ENCODE results near the gene ACTR5. TPM values are rescaled to one million over a fixed set of nuclear protein-coding genes. Genes with fewer than 3 reads are reported as not detected.
A peak's percentile ranks its signal among the peaks of the same experiment; 100 is the strongest.

ACTR5 gene
- total RNA-seq, 3 donors from 2014 or later, result 6.0 to 8.1 (median 7.9) TPM

- Histone ChIP-seq H3K36me3 (ENCODE audit: low read depth) (no peaks in the 10 kb centered on the region), H3K9me3 (no peaks in the 10 kb centered on the region), H3K4me3 (no peak overlapping the region), H3K4me1 (ENCODE audit: low read depth) (peaks cover 11% of the 10 kb centered on the region)
- TF ChIP-seq CTCF (IDR thresholded peaks at IDR 0.05), result no peak
- ATAC-seq (no peak), DNase-seq (no peak)
- intact Hi-C loops (cut with DNase I, micrococcal nuclease), result no loop called here
These were observed 13.1 kb upstream of the ACTR5 start for GRCh38 chr20:38735172-38735571.

DNA sequence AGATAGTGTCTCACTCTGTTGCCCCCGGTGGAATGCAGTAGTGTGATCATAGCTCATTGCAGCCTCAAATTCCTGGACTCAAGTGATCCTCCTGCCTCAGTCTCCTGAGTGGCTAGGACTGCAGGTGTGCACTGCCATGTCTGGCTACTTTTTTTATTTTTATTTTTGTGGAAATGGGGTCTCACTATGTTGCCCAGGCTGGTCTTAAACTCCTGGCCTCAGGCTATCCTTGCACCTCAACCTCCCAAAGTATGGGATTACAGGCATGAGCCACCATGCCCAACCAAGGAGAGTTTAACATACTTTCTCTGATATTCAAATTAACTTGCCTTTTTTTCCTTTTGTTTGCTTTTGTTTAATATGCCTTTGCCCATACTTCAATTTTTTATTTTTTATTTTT lies 10.4 kb upstream of the ACTR5 start:
- no peak for DNase-seq
- intact Hi-C loops (cut with DNase I, micrococcal nuclease), result no loop called here

GRCh38 chr20:38745757-38746156 lies 2.5 kb upstream of the ACTR5 start:
- TF ChIP-seq CTCF (IDR thresholded peaks at IDR 0.05), result no peak
- DNase-seq (no peak), ATAC-seq (no peak)
- Histone ChIP-seq H3K36me3 (ENCODE audit: low read depth) (no peaks in the 10 kb centered on the region), H3K4me3 (no peak overlapping the region), H3K4me1 (ENCODE audit: low read depth) (peaks cover 6% of the 10 kb centered on the region), H3K9me3 (no peaks in the 10 kb centered on the region)
- intact Hi-C loops (cut with DNase I, micrococcal nuclease), result loop anchor here in 1 of 2 donors (10.0 kb wide), 1 partner anchor 101 kb away; no protein-coding TSS in a partner anchor

More for the DNA sequence above, 10.4 kb upstream of the ACTR5 start:
- TF ChIP-seq CTCF (IDR thresholded peaks at IDR 0.05), result no peak
- no peak for ATAC-seq
- Histone ChIP-seq H3K36me3 (ENCODE audit: low read depth) (no peaks in the 10 kb centered on the region), H3K4me3 (no peak overlapping the region), H3K4me1 (ENCODE audit: low read depth) (no peaks in the 10 kb centered on the region), H3K9me3 (no peaks in the 10 kb centered on the region)

DNA sequence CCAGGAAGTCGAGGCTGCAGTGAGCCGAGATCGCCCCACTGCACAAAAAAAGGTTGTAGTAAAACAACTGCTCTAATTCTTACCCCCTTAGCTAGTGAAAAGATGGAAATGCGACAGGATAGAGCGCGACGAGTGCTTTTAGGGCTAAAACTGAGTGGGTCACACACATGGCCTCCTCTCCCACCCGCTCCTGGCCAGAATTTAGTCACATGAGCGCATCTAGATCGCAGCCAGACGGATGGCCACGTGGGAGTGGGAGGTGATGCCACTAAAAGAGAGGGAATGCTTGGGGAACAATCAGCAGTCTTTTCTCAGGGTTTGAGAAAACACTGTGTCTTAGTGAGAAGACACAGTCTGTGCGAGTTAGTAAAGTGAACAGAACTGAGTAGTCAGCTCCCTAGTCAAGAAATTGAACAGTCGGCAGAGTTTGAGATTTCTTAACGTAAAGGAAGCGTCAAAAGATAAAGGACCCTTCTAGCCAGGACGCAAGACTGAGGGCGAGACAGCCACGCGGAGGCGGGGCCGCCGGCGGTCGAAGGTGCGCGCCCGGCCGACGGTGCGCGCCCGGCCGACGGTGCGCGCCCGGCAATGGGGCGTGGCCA lies 664 bp upstream of the ACTR5 start:
- no peaks in the 10 kb centered on the region for H3K9me3 ChIP-seq
- intact Hi-C loops (cut with DNase I, micrococcal nuclease), result loop anchor here in 1 of 2 donors (10.0 kb wide), 1 partner anchor 103 kb away; no protein-coding TSS in a partner anchor

GRCh38 chr20:38748861-38749149 lies 545 bp downstream of the ACTR5 start:
- peak in 1 of 3 donors; percentile 70 for DNase-seq

More for the DNA sequence above, 664 bp upstream of the ACTR5 start:
- no peaks in the 10 kb centered on the region for H3K36me3 ChIP-seq (ENCODE audit: low read depth)
- peaks cover 6% of the 10 kb centered on the region for H3K4me1 ChIP-seq (ENCODE audit: low read depth)
- TF ChIP-seq CTCF (IDR thresholded peaks at IDR 0.05), result no peak
- peak in 2 of 3 donors; percentile 26 to 53 for DNase-seq
- H3K4me3 ChIP-seq, result no peak overlapping the region
- ATAC-seq, result no peak

More at GRCh38 chr20:38748861-38749149, 545 bp downstream of the ACTR5 start:
- peak overlapping the region; percentile 78 for H3K4me3 ChIP-seq
- no peak for TF ChIP-seq CTCF (IDR thresholded peaks at IDR 0.05)
- H3K9me3 ChIP-seq, result no peaks in the 10 kb centered on the region
- H3K4me1 ChIP-seq (ENCODE audit: low read depth), result peaks cover 6% of the 10 kb centered on the region
- no peaks in the 10 kb centered on the region for H3K36me3 ChIP-seq (ENCODE audit: low read depth)
- peak; percentile 82 for ATAC-seq
- intact Hi-C loops (cut with DNase I, micrococcal nuclease), result loop anchor here in 1 of 2 donors (10.0 kb wide), 1 partner anchor 104 kb away; no protein-coding TSS in a partner anchor

Measured in mucosa of descending colon (tissue), 3 donors.